GM12891 (cell line): ENCODE data around the gene RTP5.
A peak's percentile ranks its signal among the peaks of the same experiment; 100 is the strongest.

ENCODE experiments used
- POLR2A ChIP-seq: IDR thresholded peaks from 2 replicates; pipeline ENCODE4 v1.6.1; 2011; ENCODE audit warnings: low read depth, low read length, control low read depth
- POLR2AphosphoS5 ChIP-seq: IDR thresholded peaks from 2 replicates; pipeline ENCODE4 v1.6.1; 2011; ENCODE audit warnings: low read depth, low read length, control low read depth
- POU2F2 ChIP-seq: IDR thresholded peaks from 2 replicates; pipeline ENCODE4 v1.6.1; 2011; ENCODE audit warnings: low read depth, mild to moderate bottlenecking, control low read depth, low read length, moderate library complexity
- TAF1 ChIP-seq: IDR thresholded peaks from 2 replicates; pipeline ENCODE4 v1.6.1; 2011; ENCODE audit warnings: low read depth, low read length, control low read depth

- no peak for TF ChIP-seq POLR2AphosphoS5
- TF ChIP-seq POLR2A, result peak; percentile 70
- TF ChIP-seq TAF1, result 0 out of 2 replicates have a peak, but pooled peaks have one; percentile 28
- peak; percentile 17; the same call in 1 of the 2 replicates for TF ChIP-seq POU2F2
These were observed 12.6 kb downstream of the RTP5 start for GRCh38 chr2:241882091-241882625.
